Measurements from ENCODE around the gene GRIK5.

GRIK5 gene

DNA sequence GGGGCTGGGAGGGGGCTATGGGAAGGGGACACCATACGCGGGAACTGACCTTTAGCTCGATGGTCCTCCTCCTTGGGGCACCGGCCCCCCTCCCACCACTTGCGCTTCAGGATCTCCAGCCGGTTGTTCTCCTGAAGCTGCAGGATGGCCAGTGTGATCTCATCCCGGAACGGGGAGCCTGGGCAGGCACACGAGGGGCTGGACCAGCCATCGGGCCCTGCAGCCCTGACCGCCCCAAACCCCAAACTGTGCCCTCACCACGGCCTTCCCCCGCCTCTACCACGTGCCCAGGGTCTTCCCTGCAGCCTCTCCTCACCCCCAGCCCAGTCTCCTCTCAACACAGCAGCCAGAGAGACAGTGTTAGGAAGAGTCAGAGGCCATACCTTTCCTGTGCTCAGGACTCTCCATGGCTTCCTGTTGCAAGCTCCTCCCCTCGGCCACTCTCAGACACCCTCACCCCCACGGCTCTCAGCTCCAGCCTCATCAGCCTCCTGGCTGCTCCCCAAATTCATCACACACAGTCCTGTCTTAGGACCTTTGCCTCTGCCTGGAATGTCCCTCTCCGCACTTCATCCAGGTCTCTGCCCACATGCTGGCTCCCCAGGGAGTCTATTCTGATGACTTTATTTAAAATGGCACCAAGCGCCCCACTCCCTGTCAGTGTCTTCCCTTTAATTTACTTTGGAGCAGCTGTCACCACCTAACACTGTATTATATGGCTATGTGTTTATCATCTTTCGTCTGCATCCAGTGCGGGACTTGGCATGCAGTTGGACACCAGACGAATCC lies 66.3 kb downstream of the GRIK5 start:
- FAIRE-seq, result no peak
- TF ChIP-seq POLR2AphosphoS5 (IDR thresholded peaks at IDR 0.05; ENCODE audit: low read depth, low read length), result no peak
- TF ChIP-seq SPI1 (IDR thresholded peaks at IDR 0.05; ENCODE audit: low read depth, low read length), result no peak
- TF ChIP-seq TAF1 (IDR thresholded peaks at IDR 0.05; ENCODE audit: low read depth, low read length), result no peak
- DNase-seq (ENCODE audit: insufficient read length, low spot score), result no peak

DNA sequence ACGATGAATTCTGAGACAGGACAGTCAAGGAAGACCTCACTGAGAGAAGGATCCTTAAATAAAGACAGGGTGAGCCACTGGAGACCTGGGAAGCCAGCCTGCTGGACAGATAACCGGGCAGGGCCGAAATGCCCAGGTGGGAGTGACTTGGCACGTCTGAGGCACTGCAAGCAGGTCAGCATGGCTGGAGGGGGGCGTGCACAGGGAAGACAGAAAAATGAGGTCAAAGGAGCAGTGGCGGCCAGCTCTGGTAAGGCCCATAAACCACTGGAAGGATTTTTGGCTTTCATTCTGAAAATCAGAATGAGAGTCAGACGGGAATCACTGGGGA lies 70.2 kb downstream of the GRIK5 start:
- DNase-seq (ENCODE audit: insufficient read length, low spot score) (no peak), FAIRE-seq (no peak)
- TF ChIP-seq POLR2A (IDR thresholded peaks at IDR 0.05; ENCODE audit: low read depth, low read length), result no peak
- no peak for TF ChIP-seq POLR2AphosphoS5 (IDR thresholded peaks at IDR 0.05; ENCODE audit: low read depth, low read length)
- TF ChIP-seq TAF1 (IDR thresholded peaks at IDR 0.05; ENCODE audit: low read depth, low read length), result no peak
- no peak for TF ChIP-seq SPI1 (IDR thresholded peaks at IDR 0.05; ENCODE audit: low read depth, low read length)
- TF ChIP-seq POU2F2 (IDR thresholded peaks at IDR 0.05; ENCODE audit: low read depth, low read length), result no peak
- no peak for TF ChIP-seq PAX5 (IDR thresholded peaks at IDR 0.05; ENCODE audit: insufficient read depth, low read length, severe bottlenecking)

DNA sequence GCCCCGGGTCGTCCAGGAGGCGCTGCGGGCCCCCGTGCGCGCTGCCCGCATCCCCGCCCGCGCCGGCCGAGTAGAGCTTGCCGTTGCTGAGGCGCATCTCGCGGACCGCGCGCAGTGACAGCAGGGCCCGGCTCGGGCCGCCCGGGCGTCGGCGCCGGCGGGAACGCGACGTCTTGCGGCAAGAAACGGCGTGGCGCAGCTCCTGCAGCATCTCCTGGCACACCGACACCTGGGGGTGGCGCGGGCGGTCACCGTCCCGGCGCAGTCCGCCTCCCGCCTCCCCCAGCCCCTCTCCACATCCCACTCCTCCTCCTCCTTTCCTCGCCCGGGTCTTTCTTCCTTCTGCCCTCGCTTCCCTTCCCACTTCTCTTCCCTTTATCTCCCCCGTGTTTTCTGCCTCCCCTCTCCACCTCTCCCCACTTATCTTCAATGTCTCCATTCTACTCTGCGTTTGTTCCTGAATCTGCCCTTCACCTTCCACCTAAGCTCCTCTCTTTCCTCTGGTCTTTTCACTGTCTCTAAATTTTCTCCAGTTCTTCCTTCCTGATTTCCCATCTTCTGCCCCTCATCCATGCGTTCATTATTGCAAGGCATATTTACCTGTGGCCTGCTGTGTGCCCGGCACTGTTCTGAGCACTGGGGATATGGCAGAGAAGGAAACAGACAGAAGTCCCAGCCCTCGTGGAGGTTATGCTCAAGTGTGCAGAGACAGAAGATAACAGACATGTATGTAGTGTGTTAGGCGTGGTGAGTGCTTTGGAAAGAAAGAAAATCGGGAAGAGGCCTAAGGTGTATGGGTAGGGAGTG lies 70.7 kb downstream of the GRIK5 start:
- FAIRE-seq (no peak), DNase-seq (ENCODE audit: insufficient read length, low spot score) (no peak)
- TF ChIP-seq SPI1 (IDR thresholded peaks at IDR 0.05; ENCODE audit: low read depth, low read length) (no peak), POU2F2 (IDR thresholded peaks at IDR 0.05; ENCODE audit: low read depth, low read length) (no peak), PAX5 (IDR thresholded peaks at IDR 0.05; ENCODE audit: insufficient read depth, low read length, severe bottlenecking) (no peak), POLR2A (IDR thresholded peaks at IDR 0.05; ENCODE audit: low read depth, low read length) (no peak), POLR2AphosphoS5 (IDR thresholded peaks at IDR 0.05; ENCODE audit: low read depth, low read length) (no peak), TAF1 (IDR thresholded peaks at IDR 0.05; ENCODE audit: low read depth, low read length) (no peak)

DNA sequence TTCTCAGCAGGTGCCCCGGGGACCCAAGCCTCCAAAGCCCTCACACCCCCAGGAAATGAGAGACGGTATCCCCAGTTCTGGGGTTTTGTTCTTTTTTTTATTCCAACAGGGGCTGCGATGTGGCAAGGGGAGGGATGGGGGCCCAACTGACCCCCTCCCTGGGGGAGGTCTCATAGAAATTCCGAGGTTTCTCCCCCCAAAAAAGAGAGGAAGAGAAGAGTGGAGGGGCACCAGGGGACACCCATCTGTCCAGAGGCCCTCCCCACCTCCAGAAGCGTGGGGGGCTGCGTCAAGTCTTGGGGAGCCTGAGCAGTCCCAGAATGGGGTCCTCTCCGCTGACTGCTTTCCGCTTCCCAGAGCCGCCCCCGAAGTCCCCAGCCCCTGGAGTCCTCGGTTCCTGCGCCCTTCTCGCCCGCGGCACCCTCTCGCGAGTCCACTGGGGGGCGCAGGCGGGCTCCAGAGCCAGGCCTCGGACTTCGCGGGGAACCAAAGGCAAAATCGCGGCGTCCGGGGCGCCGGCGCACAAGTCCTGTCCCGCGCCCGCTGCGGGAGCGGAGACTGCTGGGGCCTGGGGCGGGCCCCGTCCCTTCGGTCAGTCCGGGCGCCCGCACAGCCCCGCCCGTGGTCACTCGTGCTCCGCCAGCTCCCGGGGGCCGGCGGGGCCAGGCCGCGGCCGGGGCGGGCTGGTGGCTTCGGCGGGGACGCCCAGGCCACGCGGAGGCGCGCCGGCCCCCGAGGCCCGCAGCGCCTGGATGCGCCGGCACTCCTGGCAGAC lies 71.6 kb downstream of the GRIK5 start:
- FAIRE-seq (no peak), DNase-seq (ENCODE audit: insufficient read length, low spot score) (peak; percentile 66)
- no peak for TF ChIP-seq TAF1 (IDR thresholded peaks at IDR 0.05; ENCODE audit: low read depth, low read length)
- TF ChIP-seq PAX5 (IDR thresholded peaks at IDR 0.05; ENCODE audit: insufficient read depth, low read length, severe bottlenecking), result no peak
- no peak for TF ChIP-seq POLR2A (IDR thresholded peaks at IDR 0.05; ENCODE audit: low read depth, low read length)
- no peak for TF ChIP-seq POLR2AphosphoS5 (IDR thresholded peaks at IDR 0.05; ENCODE audit: low read depth, low read length)
- TF ChIP-seq SPI1 (IDR thresholded peaks at IDR 0.05; ENCODE audit: low read depth, low read length), result no peak
- no peak for TF ChIP-seq POU2F2 (IDR thresholded peaks at IDR 0.05; ENCODE audit: low read depth, low read length)

DNA sequence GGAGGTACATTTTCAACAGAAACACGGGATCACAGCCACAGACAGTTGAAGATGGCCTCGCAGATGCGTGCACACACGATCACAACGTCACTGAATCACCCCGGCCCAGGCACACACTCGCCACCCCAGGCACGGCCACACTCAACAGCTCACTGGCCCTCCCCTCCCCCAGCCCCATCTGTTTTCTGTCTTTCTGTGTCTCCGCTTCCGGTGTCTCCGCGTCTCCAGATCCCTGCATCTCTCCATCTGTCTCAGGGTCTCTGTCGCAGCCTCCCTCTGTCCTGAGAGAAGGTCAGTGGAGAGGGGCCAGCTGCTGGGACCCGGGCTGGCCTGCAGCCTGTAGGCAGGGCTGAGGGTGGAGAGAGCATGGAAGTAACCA lies 72.2 kb downstream of the GRIK5 start:
- DNase-seq (ENCODE audit: insufficient read length, low spot score), result no peak
- TF ChIP-seq PAX5 (IDR thresholded peaks at IDR 0.05; ENCODE audit: insufficient read depth, low read length, severe bottlenecking) (no peak), POU2F2 (IDR thresholded peaks at IDR 0.05; ENCODE audit: low read depth, low read length) (no peak), POLR2A (IDR thresholded peaks at IDR 0.05; ENCODE audit: low read depth, low read length) (no peak), TAF1 (IDR thresholded peaks at IDR 0.05; ENCODE audit: low read depth, low read length) (no peak), SPI1 (IDR thresholded peaks at IDR 0.05; ENCODE audit: low read depth, low read length) (no peak), POLR2AphosphoS5 (IDR thresholded peaks at IDR 0.05; ENCODE audit: low read depth, low read length) (no peak)

DNA sequence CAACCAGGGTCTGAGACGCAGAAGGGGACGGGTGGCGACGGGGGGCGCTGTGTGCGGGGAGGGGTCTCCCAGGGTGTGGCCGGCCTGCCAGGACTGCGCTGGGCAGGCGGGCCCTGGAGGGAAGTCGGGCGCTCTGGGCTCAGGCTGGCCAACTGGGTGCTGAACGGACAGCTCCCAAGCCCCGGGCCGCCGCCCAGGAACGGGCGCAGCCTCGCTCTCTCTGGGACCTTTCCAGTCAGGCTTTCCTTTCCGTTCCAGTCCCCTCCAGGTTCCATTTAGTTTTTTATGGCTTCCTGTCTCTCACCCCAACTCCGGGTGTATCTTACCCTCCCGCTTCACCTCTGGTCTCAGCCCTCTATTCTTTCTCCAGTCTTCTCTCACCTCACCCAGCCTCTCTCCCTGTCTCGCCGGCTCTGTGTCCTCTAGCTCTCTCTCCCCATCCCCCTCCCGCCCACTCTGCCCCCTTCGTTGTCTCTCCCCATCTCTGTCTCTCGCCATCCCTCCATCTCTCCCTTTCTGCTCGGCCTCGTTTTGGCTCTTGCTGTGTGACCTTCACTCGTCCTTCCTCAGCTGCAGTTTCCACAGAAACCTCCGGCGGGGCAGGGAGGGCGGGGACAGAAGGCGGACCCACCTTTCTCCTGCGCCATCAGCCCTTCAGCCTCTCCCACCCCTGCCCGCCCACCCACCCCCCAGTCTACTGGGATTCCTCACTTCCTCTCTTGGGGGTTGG lies 72.7 kb downstream of the GRIK5 start:
- FAIRE-seq (no peak), DNase-seq (ENCODE audit: insufficient read length, low spot score) (peak; percentile 62)
- TF ChIP-seq POU2F2 (IDR thresholded peaks at IDR 0.05; ENCODE audit: low read depth, low read length), result no peak
- no peak for TF ChIP-seq TAF1 (IDR thresholded peaks at IDR 0.05; ENCODE audit: low read depth, low read length)
- no peak for TF ChIP-seq POLR2A (IDR thresholded peaks at IDR 0.05; ENCODE audit: low read depth, low read length)
- TF ChIP-seq PAX5 (IDR thresholded peaks at IDR 0.05; ENCODE audit: insufficient read depth, low read length, severe bottlenecking), result no peak
- TF ChIP-seq POLR2AphosphoS5 (IDR thresholded peaks at IDR 0.05; ENCODE audit: low read depth, low read length), result no peak
- no peak for TF ChIP-seq SPI1 (IDR thresholded peaks at IDR 0.05; ENCODE audit: low read depth, low read length)

More for the DNA sequence above, 72.2 kb downstream of the GRIK5 start:
- FAIRE-seq, result no peak

DNA sequence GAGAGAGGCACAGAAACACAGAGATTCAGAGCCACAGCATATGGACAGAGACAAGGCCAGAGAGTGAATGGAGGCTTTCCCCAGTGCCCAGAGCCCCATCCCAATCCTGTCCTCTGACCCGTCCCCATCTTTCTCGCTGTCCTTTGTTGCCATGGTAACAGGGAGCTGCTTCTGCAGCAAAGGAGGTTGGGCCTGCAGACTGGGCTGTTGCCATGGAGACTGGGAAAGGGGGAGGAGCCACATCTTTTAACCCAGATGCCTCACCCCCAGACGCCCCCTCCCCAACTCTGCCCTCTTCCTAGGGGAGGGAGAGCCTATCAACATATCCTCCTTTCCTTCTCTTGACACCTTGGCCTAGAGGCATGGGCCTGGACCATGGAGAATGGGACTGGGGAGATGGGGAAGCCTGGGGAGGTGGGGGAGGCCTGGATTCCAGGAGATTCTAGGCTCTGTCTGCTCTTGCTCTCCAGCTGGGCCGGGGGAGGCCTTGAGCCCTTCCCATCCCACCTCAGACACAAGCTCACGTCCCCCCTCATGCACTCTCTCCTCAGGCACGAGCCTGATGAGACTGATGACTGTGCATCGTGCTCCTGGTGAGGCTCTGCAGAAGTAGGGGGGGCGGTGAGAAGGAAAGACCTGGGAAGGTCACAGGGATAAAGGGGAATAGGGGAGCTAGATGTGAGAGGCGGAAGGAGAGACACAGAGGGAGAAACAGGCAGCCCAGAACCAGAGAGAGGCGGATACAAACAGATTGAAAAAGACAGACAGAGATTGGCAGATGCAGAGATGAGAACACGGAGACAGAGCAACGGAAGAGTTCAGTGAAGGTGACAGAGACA lies 73.8 kb downstream of the GRIK5 start:
- TF ChIP-seq POLR2AphosphoS5 (IDR thresholded peaks at IDR 0.05; ENCODE audit: low read depth, low read length), result no peak
- no peak for TF ChIP-seq SPI1 (IDR thresholded peaks at IDR 0.05; ENCODE audit: low read depth, low read length)
- no peak for TF ChIP-seq POU2F2 (IDR thresholded peaks at IDR 0.05; ENCODE audit: low read depth, low read length)
- TF ChIP-seq TAF1 (IDR thresholded peaks at IDR 0.05; ENCODE audit: low read depth, low read length), result no peak
- no peak for TF ChIP-seq POLR2A (IDR thresholded peaks at IDR 0.05; ENCODE audit: low read depth, low read length)
- no peak for TF ChIP-seq PAX5 (IDR thresholded peaks at IDR 0.05; ENCODE audit: insufficient read depth, low read length, severe bottlenecking)
- DNase-seq (ENCODE audit: insufficient read length, low spot score) (no peak), FAIRE-seq (no peak)

Data from GM12891 (cell line).